OCI-LY3 (cell line): ENCODE measurements around the gene GPR162.

ENCODE experiments used
- H2AFZ ChIP-seq: fragments of 200-600, 300-600 bp; shearing (Covaris generic); 2 replicates; pipeline ENCODE4 v1.6.0; 2014; ENCODE audit warnings: antibody characterized with exemption, low read depth, low read length
- H3K27ac ChIP-seq: fragments of 200-600, 300-600 bp; sonication (generic); 2 replicates; pipeline ENCODE4 v1.5.1; 2014; ENCODE audit warnings: mild to moderate bottlenecking, low read length, moderate library complexity, mixed read lengths
- H3K27me3 ChIP-seq: fragments of 200-600, 300-600 bp; sonication (generic); 2 replicates; pipeline ENCODE4 v1.6.1; 2014; ENCODE audit warnings: low read depth, low read length, mixed read lengths
- H3K36me3 ChIP-seq: fragments of 200-600, 300-600 bp; sonication (generic); replicated peaks from 2 replicates; pipeline ENCODE3; 2014; ENCODE audit warnings: low read depth, low read length, mixed read lengths
- H3K4me1 ChIP-seq: fragments of 300-600, 200-600 bp; sonication (generic); 2 replicates; pipeline ENCODE4 v1.6.1; 2014; ENCODE audit warnings: low read length, mixed read lengths
- H3K4me2 ChIP-seq: fragments of 200-600, 300-600 bp; sonication (generic); 2 replicates; pipeline ENCODE4 v1.6.1; 2014; ENCODE audit warnings: low read length, mixed read lengths
- H3K4me3 ChIP-seq: fragments of 300-600, 200-600 bp; sonication (generic); 2 replicates; pipeline ENCODE4 v1.5.1; 2014; ENCODE audit warnings: antibody characterized with exemption, mild to moderate bottlenecking, low read length, moderate library complexity
- H3K79me2 ChIP-seq: fragments of 300-600, 200-600 bp; shearing (Covaris generic); 2 replicates; pipeline ENCODE4 v1.6.1; 2014; ENCODE audit warnings: mild to moderate bottlenecking, low read length, mixed read lengths
- H3K9ac ChIP-seq: fragments of 300-600, 200-600 bp; shearing (Covaris generic); 2 replicates; pipeline ENCODE4 v1.6.0; 2014; ENCODE audit warnings: mild to moderate bottlenecking, low read length, moderate library complexity
- H3K9me3 ChIP-seq: fragments of 200-600, 300-600 bp; shearing (Covaris generic); 2 replicates; pipeline ENCODE4 v1.6.1; 2014; ENCODE audit warnings: low read length, mixed read lengths; ENCODE audit not compliant: insufficient read depth
- H4K20me1 ChIP-seq: fragments of 200-600, 300-600 bp; sonication (generic); 2 replicates; pipeline ENCODE4 v1.6.1; 2016; ENCODE audit warnings: low read length, mixed read lengths; ENCODE audit not compliant: insufficient read depth
- EZH2phosphoT487 ChIP-seq: fragments of 200-600 bp; shearing (Covaris generic); IDR thresholded peaks from 2 replicates; pipeline ENCODE4 v1.6.1; 2018; ENCODE audit warnings: antibody characterized with exemption, mixed run types, low read depth
- TF ChIP-seq, protein P1 (sequence below): fragments of 200-600, 300-600 bp; sonication (generic); IDR thresholded peaks from 2 replicates; pipeline ENCODE4 v1.5.1; 2014; ENCODE audit warnings: antibody characterized with exemption, low read length, low read depth

The GPR162 gene

DNA sequence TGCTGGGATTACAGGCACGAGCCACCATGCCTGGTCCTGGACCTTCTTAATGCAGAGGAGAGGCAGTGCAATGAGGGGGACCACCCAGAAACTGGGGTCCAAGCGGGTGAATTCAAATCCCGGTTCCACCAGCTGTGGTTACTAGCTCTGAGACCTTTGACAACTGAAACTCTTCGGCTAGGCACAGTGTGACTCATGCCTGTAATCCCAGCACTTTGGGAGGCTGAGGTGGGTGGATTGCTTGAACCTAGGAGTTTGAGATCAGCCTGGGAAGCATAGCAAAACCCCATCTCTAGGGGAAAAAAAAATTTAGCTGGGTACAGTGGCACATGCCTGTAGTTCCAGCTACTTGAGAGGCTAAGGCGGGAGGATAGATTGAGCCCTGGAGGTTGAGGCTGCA lies 37.3 kb upstream of the GPR162 start:
- H3K9me3 ChIP-seq = no peaks in the 10 kb centered on the region
- no peaks in the 10 kb centered on the region for H3K79me2 ChIP-seq
- H3K4me3 ChIP-seq = no peak overlapping the region
- H3K4me2 ChIP-seq = no peak overlapping the region
- H3K9ac ChIP-seq = no peak overlapping the region
- H3K36me3 ChIP-seq = no peaks in the 10 kb centered on the region
- H3K27me3 ChIP-seq = no peaks in the 10 kb centered on the region
- no peaks in the 10 kb centered on the region for H4K20me1 ChIP-seq
- H3K4me1 ChIP-seq = peaks cover 11% of the 10 kb centered on the region
- TF ChIP-seq EZH2phosphoT487 = no peak
- TF ChIP-seq, protein P1, sequence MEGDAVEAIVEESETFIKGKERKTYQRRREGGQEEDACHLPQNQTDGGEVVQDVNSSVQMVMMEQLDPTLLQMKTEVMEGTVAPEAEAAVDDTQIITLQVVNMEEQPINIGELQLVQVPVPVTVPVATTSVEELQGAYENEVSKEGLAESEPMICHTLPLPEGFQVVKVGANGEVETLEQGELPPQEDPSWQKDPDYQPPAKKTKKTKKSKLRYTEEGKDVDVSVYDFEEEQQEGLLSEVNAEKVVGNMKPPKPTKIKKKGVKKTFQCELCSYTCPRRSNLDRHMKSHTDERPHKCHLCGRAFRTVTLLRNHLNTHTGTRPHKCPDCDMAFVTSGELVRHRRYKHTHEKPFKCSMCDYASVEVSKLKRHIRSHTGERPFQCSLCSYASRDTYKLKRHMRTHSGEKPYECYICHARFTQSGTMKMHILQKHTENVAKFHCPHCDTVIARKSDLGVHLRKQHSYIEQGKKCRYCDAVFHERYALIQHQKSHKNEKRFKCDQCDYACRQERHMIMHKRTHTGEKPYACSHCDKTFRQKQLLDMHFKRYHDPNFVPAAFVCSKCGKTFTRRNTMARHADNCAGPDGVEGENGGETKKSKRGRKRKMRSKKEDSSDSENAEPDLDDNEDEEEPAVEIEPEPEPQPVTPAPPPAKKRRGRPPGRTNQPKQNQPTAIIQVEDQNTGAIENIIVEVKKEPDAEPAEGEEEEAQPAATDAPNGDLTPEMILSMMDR = no peak
- H3K27ac ChIP-seq = no peak overlapping the region
- no peak overlapping the region for H2AFZ ChIP-seq

DNA sequence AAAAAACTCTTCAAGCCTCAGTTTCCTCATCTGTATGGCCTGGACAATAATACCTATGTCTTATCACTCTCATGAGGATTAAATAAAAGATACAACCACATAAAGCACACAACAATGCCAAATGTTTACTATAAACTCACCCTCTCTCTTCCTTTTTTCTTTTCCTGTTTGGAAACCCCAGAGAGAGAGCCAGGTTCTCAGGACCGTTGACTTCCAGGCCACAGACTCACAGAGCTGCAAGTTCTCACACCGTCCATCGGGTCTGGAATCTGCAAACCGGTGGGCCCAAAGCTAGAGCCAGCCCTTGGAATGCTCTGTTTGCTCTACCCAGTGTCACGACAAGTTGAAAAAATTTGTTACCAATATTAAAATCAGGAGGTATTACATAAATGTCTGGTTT lies 36.9 kb upstream of the GPR162 start:
- H3K27ac ChIP-seq = no peak overlapping the region

DNA sequence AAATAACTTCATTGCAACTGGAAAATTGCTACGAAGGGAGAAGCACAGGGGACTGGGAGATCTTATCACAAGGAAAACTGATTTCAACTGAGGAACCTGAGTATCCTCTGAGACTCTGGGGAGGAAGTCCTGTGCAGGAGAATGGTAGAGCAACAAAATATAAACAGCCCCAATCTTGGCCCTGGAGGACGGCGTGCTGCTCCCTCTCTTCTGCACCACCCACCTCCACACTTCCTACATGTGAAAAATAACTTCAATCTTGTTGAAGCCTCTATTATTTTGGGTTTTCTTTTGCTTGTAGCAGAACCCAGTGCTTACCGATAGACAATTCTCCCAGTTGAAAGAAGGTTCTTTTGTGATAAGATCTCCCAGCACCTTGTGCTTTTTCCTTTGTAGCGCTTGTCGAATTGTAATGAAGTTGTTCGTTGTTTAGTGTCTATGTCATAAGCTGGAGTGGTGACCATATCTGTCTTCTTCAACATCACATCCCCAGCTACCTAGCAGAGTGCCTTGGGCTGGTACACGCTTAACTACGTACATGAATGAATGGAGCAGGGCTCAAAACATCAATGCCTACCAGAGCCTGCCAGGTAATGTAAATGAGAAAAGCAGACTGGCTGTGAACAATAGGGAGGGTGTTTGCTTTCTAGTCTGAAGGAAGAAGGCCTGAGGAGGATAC lies 35.1 kb upstream of the GPR162 start:
- TF ChIP-seq, protein P1 = no peak
- no peak for TF ChIP-seq EZH2phosphoT487
- H3K36me3 ChIP-seq = no peaks in the 10 kb centered on the region
- H3K79me2 ChIP-seq = no peaks in the 10 kb centered on the region
- H3K27me3 ChIP-seq = no peaks in the 10 kb centered on the region
- no peak overlapping the region for H2AFZ ChIP-seq
- H3K4me2 ChIP-seq = no peak overlapping the region
- no peak overlapping the region for H3K4me3 ChIP-seq
- no peak overlapping the region for H3K27ac ChIP-seq
- no peaks in the 10 kb centered on the region for H3K9me3 ChIP-seq
- H4K20me1 ChIP-seq = no peaks in the 10 kb centered on the region
- H3K4me1 ChIP-seq = peaks cover 11% of the 10 kb centered on the region
- H3K9ac ChIP-seq = no peak overlapping the region

More for the DNA sequence above, 36.9 kb upstream of the GPR162 start:
- H4K20me1 ChIP-seq = no peaks in the 10 kb centered on the region
- no peak overlapping the region for H3K4me3 ChIP-seq
- H3K9ac ChIP-seq = no peak overlapping the region
- H3K36me3 ChIP-seq = no peaks in the 10 kb centered on the region
- no peaks in the 10 kb centered on the region for H3K27me3 ChIP-seq
- H3K9me3 ChIP-seq = no peaks in the 10 kb centered on the region
- H3K79me2 ChIP-seq = no peaks in the 10 kb centered on the region
- H2AFZ ChIP-seq = no peak overlapping the region
- no peak overlapping the region for H3K4me2 ChIP-seq
- TF ChIP-seq, protein P1 = no peak
- TF ChIP-seq EZH2phosphoT487 = no peak
- H3K4me1 ChIP-seq = peaks cover 11% of the 10 kb centered on the region

DNA sequence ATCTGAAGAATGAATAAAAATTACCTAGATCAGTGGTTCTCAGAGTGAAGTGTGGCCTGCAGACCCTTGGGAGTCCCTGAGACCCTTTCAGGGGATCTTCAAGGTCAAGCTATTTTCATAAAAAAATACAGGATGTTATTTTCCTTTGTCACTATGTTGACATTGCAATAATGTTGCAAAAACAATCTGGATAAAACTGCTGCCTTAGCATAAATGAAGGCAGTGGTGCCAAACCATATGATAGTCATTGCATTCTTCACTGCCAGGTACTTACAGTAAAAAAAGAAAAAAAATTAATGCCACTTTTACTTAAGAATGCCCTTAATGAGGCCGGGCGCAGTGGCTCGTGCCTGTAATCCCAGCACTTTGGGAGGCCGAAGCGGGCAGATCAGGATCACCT lies 34.3 kb upstream of the GPR162 start:
- H2AFZ ChIP-seq = no peak overlapping the region
- H3K4me2 ChIP-seq = no peak overlapping the region
- H3K27me3 ChIP-seq = no peaks in the 10 kb centered on the region
- no peak overlapping the region for H3K4me3 ChIP-seq
- H3K27ac ChIP-seq = no peak overlapping the region
- H4K20me1 ChIP-seq = no peaks in the 10 kb centered on the region
- H3K9ac ChIP-seq = no peak overlapping the region
- H3K36me3 ChIP-seq = no peaks in the 10 kb centered on the region
- H3K9me3 ChIP-seq = no peaks in the 10 kb centered on the region
- TF ChIP-seq, protein P1 = no peak
- no peak for TF ChIP-seq EZH2phosphoT487
- no peaks in the 10 kb centered on the region for H3K79me2 ChIP-seq
- peaks cover 15% of the 10 kb centered on the region for H3K4me1 ChIP-seq
